PC-3 (cell line): ENCODE measurements around the gene FUBP1. TPM values are rescaled to one million over a fixed set of nuclear protein-coding genes. Genes with fewer than 3 reads are reported as not detected.

Experiments
- ATAC-seq: fragments of 200-7000 bp; cut with Tn5 transposase; 2 replicates; pipeline ENCODE4 v1.9.1; 2020; ENCODE audit warnings: mild to moderate bottlenecking, moderate library complexity
- BruUV-seq: library from RNA; stranded (reverse); fragments of 400-500 nt; replicated peaks from 2 replicates; lab custom pipeline; 2021; lab: Mats Ljungman, UMichigan
- CTCF ChIA-PET: fragments of 300-600 bp; sonication (Branson Sonifier 250); formaldehyde crosslinking; loops from one replicate; lab custom pipeline; 2022; ENCODE audit warnings: antibody characterized with exemption; lab: Charles Lee
- POLR2A ChIA-PET: fragments of 300-600 bp; sonication (Branson Sonifier 250); formaldehyde crosslinking; loops from one replicate; lab custom pipeline; 2022; ENCODE audit warnings: antibody characterized with exemption; ENCODE audit not compliant: unreplicated experiment; lab: Charles Lee
- DNase-seq: peaks from one replicate; pipeline ENCODE4 v3.0.0-alpha.2; 2015
- H2AFZ ChIP-seq: fragments of 300-600 bp; sonication (generic); 2 replicates; pipeline ENCODE4 v1.6.0; 2016; ENCODE audit warnings: antibody characterized with exemption, low read length
- H3F3A ChIP-seq: fragments of 300-600 bp; sonication (generic); one replicate; pipeline ENCODE4 v1.6.0; 2017; ENCODE audit warnings: antibody characterized with exemption, low read length, control low read depth, mild to moderate bottlenecking; ENCODE audit not compliant: unreplicated experiment
- H3K27ac ChIP-seq: fragments of 300-600 bp; sonication (generic); 2 replicates; pipeline ENCODE4 v1.5.1; 2016; ENCODE audit warnings: mild to moderate bottlenecking, low read length
- H3K27me3 ChIP-seq: fragments of 300-600 bp; sonication (generic); 2 replicates; pipeline ENCODE4 v1.6.1; 2016; ENCODE audit warnings: low read length, mixed read lengths
- H3K36me3 ChIP-seq: fragments of 300-600 bp; sonication (generic); 2 replicates; pipeline ENCODE4 v1.6.1; 2016; ENCODE audit warnings: low read depth, mixed run types, low read length, mixed read lengths
- H3K4me1 ChIP-seq: fragments of 300-600 bp; sonication (generic); 2 replicates; pipeline ENCODE4 v1.5.1; 2016; ENCODE audit warnings: low read length; ENCODE audit not compliant: insufficient read depth
- H3K4me2 ChIP-seq: fragments of 300-600 bp; sonication (generic); 2 replicates; pipeline ENCODE4 v1.6.0; 2016; ENCODE audit warnings: low read length
- H3K4me3 ChIP-seq: fragments of 300-600 bp; sonication (generic); 2 replicates; pipeline ENCODE4 v1.5.1; 2016; ENCODE audit warnings: mild to moderate bottlenecking, low read length, mixed read lengths
- H3K79me2 ChIP-seq: fragments of 300-600 bp; sonication (generic); 2 replicates; pipeline ENCODE4 v1.6.1; 2017; ENCODE audit warnings: low read length, mixed read lengths
- H3K9ac ChIP-seq: fragments of 300-600 bp; sonication (generic); 2 replicates; pipeline ENCODE4 v1.6.0; 2016; ENCODE audit warnings: mild to moderate bottlenecking, low read length
- H3K9me2 ChIP-seq: fragments of 300-600 bp; sonication (generic); replicated peaks from 2 replicates; pipeline ENCODE4 v1.6.1; 2016; ENCODE audit warnings: mixed run types, low read length, mixed read lengths
- H3K9me3 ChIP-seq: fragments of 300-600 bp; sonication (generic); 2 replicates; pipeline ENCODE4 v1.6.1; 2016; ENCODE audit warnings: low read length, mixed read lengths
- H4K20me1 ChIP-seq: fragments of 300-600 bp; sonication (generic); 2 replicates; pipeline ENCODE4 v1.6.1; 2016; ENCODE audit warnings: low read length, mixed read lengths
- CTCF ChIP-seq: fragments of 300-600 bp; sonication (generic); conservative IDR thresholded peaks from 2 replicates; pipeline ENCODE4 v1.5.1; 2017; ENCODE audit warnings: antibody characterized with exemption, low read depth, mild to moderate bottlenecking, low read length
- EZH2 ChIP-seq: fragments of 300-600 bp; sonication (generic); IDR thresholded peaks from one replicate; pipeline ENCODE4 v1.6.1; 2017; ENCODE audit warnings: antibody characterized with exemption, mild to moderate bottlenecking, low read length; ENCODE audit not compliant: unreplicated experiment
- EZH2phosphoT487 ChIP-seq: fragments of 300-600 bp; sonication (generic); IDR thresholded peaks from 2 replicates; pipeline ENCODE4 v1.6.1; 2018; ENCODE audit warnings: mild to moderate bottlenecking, antibody characterized with exemption, low read length, borderline replicate concordance
- intact Hi-C: fragments of 100-400 bp; cut with micrococcal nuclease; formaldehyde crosslinking; loops from 2 replicates; pipeline ENCODE4 v1.9.0; 2023
- total RNA-seq: library from RNA; depleted of rRNA; stranded (reverse); fragments of >200 nt; gene quantifications from 2 replicates; pipeline ENCODE4 v1.2.3, GENCODE V29; 2014

Gene FUBP1
- total RNA-seq, 1 experiment from 2014 or later: 81.5 TPM

GRCh38 chr1:77940921-77941570, 37.8 kb downstream of the FUBP1 start:
- DNase-seq (no peak), ATAC-seq (no peak)
- CTCF ChIA-PET: interaction anchor here (0.9 kb wide), 1 partner anchor 174 kb away, joined by 3 read pairs; no protein-coding TSS in a partner anchor
- Histone ChIP-seq H3F3A (peaks cover 4% of the 10 kb centered on the region), H3K9ac (no peak overlapping the region), H3K9me2 (no peaks in the 10 kb centered on the region), H3K4me1 (no peaks in the 10 kb centered on the region), H3K27me3 (no peaks in the 10 kb centered on the region), H3K4me2 (no peak overlapping the region), H3K4me3 (no peak overlapping the region), H3K79me2 (no peaks in the 10 kb centered on the region), H3K27ac (no peak overlapping the region), H3K9me3 (no peaks in the 10 kb centered on the region), H2AFZ (no peak overlapping the region), H3K36me3 (peaks cover 31% of the 10 kb centered on the region), H4K20me1 (0 out of 2 replicates have a peak, but pooled peaks cover 7% of the 10 kb centered on the region)
- POLR2A ChIA-PET: no interaction called here
- no TSS peak for BruUV-seq
- intact Hi-C loops: no loop called here
- no peak for TF ChIP-seq CTCF
- no peak for TF ChIP-seq EZH2phosphoT487
- TF ChIP-seq EZH2: no peak

GRCh38 chr1:77938651-77939050, 40.2 kb downstream of the FUBP1 start:
- TF ChIP-seq EZH2phosphoT487: no peak
- TF ChIP-seq CTCF: no peak
- no peak for TF ChIP-seq EZH2

DNA sequence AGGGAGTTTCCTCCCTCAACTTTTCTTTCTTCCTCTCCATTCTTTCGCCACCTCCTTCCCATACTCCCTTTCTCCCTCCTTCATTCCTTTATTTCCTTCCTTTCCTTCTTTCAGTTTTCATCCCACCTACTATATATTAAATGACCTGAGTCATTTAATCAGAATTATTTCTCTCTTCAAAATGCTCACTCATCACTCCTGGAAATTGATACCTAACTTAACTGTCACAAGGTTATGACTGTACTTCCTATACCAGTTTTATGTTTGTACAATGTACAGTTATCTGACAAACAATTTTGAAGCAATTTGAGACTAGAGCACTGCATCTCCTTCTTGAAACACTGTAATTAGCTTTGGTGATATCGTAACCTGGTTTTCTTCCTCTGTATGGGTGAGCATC, 49.1 kb downstream of the FUBP1 start:
- peaks cover 11% of the 10 kb centered on the region for H3K4me1 ChIP-seq
- no peaks in the 10 kb centered on the region for H3K79me2 ChIP-seq
- peak; percentile 91 for ATAC-seq
- H3K27me3 ChIP-seq: no peaks in the 10 kb centered on the region
- no TSS peak for BruUV-seq
- intact Hi-C loops: no loop called here
- TF ChIP-seq CTCF (no peak), EZH2phosphoT487 (no peak), EZH2 (no peak)
- no peaks in the 10 kb centered on the region for H4K20me1 ChIP-seq
- ChIA-PET CTCF (no interaction called here), POLR2A (no interaction called here)
- no peaks in the 10 kb centered on the region for H3K9me2 ChIP-seq
- no peak overlapping the region for H3K4me2 ChIP-seq
- H2AFZ ChIP-seq: no peak overlapping the region
- H3K9me3 ChIP-seq: no peaks in the 10 kb centered on the region
- no peak overlapping the region for H3K4me3 ChIP-seq
- no peaks in the 10 kb centered on the region for H3K36me3 ChIP-seq
- no peaks in the 10 kb centered on the region for H3F3A ChIP-seq
- H3K27ac ChIP-seq: peak overlapping the region; percentile 36
- no peak overlapping the region for H3K9ac ChIP-seq
- peak; percentile 51 for DNase-seq

More at GRCh38 chr1:77938651-77939050, 40.2 kb downstream of the FUBP1 start:
- Histone ChIP-seq H3K27me3 (no peaks in the 10 kb centered on the region), H2AFZ (no peak overlapping the region), H3K9me2 (no peaks in the 10 kb centered on the region), H3F3A (peaks cover 4% of the 10 kb centered on the region), H3K27ac (no peak overlapping the region), H3K9me3 (no peaks in the 10 kb centered on the region), H3K36me3 (peaks cover 14% of the 10 kb centered on the region; the same call in 1 of the 2 replicates), H3K4me2 (no peak overlapping the region), H3K9ac (no peak overlapping the region), H3K4me3 (no peak overlapping the region), H3K4me1 (no peaks in the 10 kb centered on the region), H3K79me2 (no peaks in the 10 kb centered on the region), H4K20me1 (no peaks in the 10 kb centered on the region)
- POLR2A ChIA-PET: no interaction called here
- ATAC-seq: no peak
- BruUV-seq: no TSS peak
- CTCF ChIA-PET: no interaction called here
- DNase-seq: no peak
- intact Hi-C loops: no loop called here
